Dermis blood vessel endothelial cell (primary cell): ENCODE measurements around the gene CASP12. TPM values are rescaled to one million over a fixed set of nuclear protein-coding genes. Genes with fewer than 3 reads are reported as not detected.
"Not testable (repeated sequence)": the region's sequence is repeated elsewhere in the genome, so short reads cannot be mapped to it uniquely, and the experiment has no call there.

Experiments
- DNase-seq: peaks from one replicate; pipeline ENCODE4 v3.0.0; 2010
- total RNA-seq: library from RNA; depleted of rRNA; stranded (reverse); fragments of >200 nt; gene quantifications from 2 replicates; pipeline ENCODE4 v1.2.3, GENCODE V29; 2014

CASP12 gene
- 5.9 and 11.1 TPM in 2 replicates for total RNA-seq

DNA sequence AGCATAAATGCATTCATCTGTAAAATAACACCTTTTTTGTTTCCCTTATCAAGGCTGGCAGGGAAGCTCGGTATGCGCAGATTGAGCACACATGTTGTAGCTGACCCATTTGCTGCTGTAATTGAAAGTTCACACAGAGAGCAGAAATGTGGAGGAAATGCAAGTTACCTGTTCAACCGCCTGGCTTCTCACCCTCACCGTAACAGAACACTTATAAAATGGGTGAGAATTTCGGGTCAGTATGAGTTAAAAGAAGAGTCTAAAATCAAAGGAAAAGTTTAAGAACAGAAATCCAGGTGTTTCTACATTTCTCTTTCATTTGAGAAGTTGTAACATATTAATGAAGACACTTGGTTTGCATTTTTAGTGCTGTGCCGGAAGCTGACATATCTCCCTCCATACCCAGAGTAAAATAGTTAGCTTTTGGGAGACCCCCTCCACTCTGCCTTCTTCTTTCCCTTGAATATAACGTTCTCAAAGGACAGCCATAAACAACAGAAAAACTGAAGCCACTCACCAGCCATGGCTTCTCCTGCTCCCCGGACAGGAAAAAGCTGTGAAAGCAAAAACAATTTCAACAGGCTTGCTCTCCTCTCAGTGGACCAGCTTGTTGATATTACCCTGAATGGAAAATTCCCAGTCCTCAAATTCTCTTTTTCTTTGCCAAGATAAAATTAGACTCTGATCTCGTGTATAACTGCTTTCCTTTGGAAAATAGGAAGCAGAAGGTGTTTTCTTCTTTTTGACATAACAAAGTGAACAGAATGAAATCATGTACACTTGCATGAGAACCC lies at the start of gene CASP12:
CASP12 (minus strand) TSS at position 570 of the 794 bp plus-strand sequence.
- peak; percentile 94 for DNase-seq

DNA sequence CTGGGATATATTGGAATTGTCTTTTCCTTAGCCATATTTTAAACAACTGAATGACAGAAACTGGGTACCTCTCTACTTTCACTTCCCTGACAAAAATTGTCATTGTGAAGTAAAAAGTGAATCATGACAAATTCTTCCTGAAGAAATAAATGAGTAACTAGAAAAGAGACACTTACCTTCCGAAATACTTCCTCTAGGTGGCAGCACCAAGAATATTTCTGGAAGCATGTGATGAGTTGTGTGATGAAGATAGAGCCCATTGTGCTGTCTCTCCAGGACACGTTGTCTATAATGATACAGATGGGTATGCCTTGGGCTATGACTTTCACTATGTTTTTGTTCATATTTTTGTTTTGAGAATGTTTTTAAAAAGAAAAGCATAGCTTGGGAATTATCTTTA lies 48.6 kb upstream of the CASP12 start:
- DNase-seq = peak; percentile 80

DNA sequence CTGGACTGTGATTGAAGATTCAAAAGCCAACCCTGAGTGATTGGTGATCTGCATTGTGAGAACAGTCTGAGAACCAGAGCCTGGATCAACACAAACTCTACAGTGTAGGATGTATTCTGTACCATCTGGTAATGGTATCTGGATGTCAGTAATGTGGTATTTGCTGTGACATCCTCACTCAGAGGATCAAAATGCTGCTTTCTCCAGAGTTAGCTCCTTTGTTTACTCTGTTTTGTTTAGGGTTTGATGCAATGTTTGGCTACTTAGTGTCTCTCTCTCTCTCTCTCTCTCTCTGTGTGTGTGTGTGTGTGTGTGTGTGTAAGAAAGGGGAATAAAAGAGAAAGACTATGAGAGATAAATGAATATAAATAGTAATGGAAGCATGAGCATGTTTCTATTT lies 45.8 kb upstream of the CASP12 start:
- no peak for DNase-seq

DNA sequence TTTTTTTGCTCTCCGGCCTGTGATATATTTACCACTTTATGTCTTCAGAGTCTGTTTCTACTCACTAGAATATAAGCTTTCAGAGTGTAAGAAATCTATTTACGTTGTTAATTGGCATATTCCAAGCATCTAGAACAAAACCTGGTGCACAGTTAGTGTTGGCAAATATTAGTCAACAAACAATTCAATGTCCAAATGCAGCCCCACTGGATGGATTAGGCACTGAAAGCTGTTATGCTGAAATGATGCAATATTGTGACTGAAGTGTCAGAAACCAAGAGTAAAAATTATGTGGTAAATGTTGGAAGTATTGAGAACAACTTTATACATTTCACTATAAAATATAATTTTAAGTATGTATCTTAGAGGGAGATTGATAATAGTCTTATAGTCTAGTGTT lies 45.3 kb upstream of the CASP12 start:
- no peak for DNase-seq

DNA sequence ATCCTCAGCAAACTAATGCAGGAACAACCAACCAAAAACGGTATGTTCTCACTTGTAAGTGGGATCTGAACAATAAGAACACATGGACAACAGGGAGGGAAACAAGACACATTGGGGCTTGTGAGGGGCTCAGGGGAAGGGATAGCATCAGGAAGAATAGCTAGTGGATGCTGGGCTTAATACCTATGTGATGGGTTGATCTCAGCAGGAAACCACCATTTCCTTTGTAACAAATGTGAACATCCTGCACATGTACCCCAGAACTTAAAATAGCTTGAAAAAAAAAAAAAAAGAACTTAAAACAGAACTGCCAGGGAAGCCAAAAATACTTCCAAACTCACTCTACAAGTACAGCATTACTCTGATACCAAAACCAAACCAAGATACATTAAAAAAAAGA lies 36.3 kb upstream of the CASP12 start:
- peak; percentile 9 for DNase-seq

DNA sequence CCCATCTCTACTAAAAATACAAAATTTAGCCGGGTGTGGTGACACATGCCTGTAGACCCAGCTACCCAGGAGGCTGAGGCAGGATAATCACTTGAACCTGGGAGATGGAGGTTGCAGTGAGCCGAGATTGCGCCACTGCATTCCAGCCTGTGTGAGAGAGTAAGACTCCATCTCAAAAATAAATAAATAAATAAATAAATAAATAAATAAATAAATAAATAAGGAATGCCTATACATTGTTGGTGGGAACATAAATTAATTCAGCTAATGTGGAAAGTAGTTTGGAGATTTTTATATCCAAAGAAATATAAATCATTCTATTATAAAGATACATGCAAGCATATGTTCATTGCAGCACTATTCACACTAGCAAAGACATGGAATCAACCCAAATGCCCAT lies 35.8 kb upstream of the CASP12 start:
- not testable (repeated sequence) for DNase-seq

DNA sequence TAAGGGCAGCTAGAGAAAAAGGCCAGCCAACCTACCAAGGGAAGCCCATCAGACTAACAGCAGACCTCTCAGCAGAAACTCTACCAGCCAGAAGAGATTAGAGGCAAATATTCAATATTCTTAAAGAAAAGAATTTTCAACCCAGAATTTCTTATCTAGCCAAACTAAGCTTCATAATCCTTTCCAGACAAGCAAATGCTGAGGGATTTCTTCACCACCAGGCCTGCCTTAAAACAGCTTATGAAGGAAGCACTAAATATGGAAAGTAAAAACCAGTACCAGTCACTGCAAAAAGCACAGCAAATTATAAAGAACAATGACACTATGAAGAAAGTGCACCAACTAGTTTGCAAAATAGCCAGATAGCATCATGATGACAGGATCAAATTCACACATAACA lies 30.6 kb upstream of the CASP12 start:
- DNase-seq = no peak

DNA sequence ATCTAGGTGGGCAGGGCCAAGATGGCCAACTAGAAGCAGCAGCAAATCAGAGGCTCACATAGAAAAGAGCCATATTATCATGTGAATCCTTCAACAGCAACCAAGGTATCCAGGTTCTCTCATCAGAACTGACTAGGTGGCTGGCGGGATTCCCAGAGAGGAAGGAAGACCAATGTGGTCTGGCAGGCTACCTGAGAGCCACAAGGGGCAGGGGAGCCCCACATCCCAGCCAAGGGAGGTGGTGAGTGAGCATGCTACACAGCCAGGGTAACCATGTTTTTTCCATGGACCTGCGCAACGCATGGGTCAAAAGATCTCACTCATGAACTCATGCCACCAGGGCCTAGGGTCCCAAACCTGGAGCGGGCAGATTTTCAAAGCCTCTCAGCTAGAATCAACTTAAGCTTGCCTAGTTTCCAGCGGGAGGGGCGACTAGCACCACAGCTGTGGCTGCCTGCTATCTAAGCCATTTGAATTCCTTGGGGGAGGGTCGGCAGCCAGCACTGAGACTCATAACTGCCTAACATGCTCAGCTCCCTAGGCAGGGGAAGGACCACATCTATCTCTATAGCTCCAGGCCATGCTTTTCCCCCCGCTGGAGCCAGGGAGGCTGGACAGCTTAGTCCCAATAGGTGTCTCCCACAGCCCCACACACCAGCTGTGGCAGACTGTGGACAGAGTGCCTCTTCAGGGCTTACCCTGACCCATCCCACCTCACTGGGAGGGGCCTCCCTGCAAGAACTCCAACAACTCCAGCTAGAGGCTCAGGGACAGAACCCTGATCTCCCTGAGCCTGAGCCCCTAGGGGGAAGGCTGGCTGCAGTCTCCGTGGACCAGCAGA lies 28.7 kb upstream of the CASP12 start:
- DNase-seq = no peak

DNA sequence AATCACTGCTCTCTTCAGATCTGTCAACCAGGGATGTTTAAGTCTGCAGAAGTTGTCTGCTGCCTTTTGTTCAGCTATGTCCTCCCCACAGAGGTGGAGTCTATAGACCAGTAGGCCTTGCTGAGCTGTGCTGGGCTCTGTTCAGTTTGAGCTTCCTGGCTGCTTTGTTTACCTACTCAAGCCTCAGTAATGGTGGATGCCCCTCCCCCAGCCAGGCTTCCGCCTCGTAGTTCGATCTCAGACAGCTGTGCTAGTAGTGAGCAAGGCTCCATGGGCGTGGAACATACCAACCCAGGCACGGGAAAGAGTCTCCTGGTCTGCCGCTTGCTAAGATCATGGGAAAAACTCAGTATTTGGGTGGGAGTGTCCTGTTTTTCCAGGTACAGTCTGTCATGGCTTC lies 27.6 kb upstream of the CASP12 start:
- DNase-seq = no peak

DNA sequence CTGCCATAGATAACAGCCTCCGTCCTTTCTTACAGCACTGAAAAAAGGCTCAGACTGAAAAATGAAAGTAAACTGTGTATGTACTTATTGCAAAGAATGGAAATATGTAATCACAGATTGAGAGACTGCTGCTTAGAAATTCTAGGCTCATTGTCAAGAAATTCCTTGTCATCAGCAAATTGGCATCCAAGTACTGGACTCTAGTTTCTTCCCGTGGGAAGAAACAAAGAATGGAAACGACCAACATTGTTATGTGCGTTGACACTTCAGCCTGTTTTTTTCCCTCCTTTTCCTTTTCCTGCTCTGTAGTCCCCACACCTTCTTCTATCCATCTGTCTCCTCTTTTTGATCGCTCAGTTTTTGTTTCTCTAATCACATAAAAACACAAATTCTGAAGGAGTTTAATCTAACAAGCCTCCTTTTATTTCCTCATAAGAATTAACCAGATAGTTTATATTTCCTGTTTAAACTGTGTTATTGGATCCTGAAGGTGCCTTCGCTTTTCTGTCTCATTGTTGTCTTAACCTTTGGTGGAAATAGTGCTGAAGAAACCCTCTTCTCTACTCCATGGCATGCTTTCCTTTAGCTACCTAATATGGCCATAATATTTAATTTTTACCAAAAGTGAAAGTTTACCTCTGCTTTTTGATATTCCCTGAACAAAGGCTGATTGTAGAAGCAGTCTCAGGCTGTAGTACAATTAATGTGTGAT lies 20.0 kb upstream of the CASP12 start:
- peak; percentile 95 for DNase-seq

DNA sequence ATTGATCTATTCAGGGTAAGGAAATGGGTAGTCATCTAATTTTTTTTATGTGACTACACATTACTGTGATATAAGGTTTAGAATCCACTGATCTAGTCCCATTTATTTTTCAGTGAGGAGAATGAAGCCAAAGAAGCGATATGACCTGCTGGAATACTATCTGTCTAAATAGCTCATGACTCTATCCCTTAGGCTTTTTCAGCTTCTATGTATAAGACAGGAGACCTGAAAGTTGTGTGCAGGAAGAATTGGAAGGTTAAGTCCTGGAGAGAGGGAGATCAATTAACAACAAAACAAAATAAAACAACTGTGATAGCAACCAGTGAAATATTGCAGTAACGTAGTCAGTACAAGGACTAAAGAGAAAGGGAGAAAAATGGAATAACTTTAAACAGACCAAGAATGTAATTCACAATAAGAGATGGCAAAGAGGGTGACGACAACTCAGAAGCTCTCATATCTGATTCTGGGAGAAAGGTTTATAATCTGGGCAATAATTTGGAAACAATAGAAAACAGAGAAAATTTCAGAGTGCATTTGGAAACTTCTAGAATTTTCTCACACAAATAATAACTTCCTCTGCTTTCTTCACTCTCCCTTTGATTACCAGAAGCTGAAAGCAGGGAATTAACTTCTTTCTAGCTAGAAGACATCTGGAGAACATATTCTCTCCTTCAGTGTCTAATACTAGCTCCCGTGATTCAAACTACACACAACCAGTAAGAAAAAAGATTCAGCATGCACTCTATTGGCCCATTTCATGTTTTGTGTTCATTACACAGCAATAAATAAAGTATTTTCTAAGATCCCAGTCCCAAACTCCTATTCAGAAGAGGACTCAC lies 19.2 kb upstream of the CASP12 start:
- DNase-seq = no peak

DNA sequence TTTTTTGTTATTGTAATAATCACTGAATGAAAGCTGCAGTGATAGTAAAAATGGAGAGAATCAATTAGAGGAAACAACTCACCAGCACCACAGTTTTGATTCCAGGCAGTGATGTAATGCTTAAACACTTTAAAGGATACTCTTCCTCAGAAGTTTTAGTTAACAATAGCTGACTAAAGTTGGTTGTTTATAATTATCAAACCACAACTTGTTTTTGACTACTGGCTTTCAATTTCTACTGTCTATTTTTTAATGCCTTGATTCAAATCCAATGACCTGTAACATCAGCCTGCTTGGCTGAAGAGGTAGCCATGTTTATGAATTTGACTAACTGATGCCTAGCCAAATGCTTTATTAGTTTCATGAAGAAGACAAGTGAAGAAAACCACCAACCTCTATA lies 18.2 kb upstream of the CASP12 start:
- DNase-seq = peak; percentile 68

DNA sequence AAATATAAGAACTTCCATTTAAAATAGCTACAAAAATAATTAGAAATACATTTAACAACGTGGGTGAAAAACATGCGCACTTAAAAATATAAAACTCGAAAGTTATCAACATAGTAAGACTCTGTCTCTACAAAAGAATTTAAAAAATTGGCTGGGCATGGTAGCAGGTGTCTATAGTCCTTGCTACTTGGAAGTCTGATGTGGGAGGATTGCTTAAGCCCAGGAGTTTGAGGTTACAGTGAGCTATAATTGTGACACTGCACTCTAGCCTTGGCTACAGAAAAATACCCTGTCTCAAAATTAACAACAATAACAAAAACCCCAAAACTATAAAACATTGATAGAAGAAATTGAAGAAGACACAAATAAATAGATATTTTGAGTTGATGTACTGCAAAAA lies 13.8 kb upstream of the CASP12 start:
- DNase-seq = no peak

DNA sequence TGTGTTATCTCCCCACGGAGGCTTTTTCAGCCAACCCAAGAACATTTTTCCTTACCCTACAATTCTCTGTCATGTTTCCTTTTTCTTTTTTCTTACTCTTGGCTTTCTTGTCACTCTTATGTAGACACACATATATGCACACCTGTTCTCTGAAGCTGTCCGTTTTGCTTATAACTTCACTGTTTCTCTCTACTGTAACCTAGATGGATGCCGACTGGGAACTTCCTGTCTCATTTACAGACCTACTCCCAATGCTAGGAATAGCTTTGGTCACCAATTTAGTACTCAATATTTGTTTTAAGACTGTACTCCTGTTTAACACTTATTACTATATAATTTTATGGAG lies 9.9 kb upstream of the CASP12 start:
- no peak for DNase-seq

DNA sequence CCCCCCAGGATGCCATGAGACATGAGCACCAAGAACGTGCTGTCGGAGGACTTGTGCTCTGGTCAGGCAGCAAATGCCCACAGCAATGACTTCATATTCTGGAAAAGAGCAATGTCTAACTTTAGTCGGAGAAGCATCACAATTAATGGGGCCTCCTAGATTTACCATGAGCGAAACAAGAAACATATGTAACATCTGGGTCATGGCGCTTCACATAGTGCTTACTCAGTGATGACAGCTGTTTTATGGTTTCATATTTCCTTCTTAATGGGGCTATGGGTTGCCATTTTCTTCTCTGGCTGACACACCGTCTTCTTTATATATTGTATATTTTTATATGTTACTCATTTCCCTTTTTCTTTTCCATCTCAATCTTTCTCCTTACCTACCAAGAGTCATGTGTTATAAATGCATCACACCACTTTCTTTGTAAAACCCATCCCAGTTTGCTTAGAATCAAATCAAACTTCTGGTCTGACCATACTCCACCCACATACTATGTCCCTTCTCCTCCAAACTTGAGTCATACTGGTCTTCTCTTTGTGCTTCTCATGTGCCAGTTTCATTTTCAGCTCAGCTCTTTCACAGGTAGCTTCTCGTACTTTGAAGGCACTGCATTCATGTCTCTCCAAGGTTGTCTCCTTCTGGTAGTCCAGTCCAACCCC lies 9.4 kb upstream of the CASP12 start:
- no peak for DNase-seq

DNA sequence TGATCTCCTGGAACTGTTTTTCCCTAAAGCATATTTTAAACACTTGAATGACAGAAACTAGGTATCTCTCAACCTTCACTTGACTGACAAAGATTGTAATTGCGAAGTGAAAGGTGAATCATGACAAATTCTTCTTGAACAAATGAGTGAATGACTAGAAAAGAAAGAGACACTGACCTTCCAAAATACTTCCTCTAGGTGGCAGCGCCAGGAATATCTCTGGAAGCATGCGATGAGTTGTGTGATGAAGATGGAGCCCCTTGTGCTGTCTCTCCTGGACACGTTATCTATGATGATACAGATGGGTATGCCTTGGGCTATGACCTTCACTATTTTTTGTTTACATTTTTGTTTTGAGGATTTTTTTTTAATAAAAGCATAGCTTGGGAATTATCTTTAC lies 7.0 kb upstream of the CASP12 start:
- DNase-seq = no peak

DNA sequence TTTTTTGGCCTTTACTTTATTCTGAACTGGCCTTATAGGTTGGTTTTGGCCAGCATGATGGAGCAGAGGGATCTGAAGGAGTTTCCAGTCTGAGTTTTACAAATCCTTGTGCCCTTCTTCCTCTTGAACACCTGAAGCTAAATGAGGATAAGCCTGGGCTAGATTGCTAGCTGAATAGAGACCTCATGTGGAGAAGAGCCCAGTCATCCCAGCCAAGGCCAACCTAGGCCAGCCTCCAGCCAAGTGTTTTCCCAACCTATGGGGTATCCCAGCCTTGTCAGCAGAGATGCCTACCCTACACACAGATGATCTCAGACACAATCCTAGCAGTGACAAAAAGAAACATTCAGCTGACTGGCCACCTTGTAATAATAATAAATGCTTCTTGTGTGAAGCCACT lies 966 bp upstream of the CASP12 start:
- DNase-seq = peak; percentile 51

DNA sequence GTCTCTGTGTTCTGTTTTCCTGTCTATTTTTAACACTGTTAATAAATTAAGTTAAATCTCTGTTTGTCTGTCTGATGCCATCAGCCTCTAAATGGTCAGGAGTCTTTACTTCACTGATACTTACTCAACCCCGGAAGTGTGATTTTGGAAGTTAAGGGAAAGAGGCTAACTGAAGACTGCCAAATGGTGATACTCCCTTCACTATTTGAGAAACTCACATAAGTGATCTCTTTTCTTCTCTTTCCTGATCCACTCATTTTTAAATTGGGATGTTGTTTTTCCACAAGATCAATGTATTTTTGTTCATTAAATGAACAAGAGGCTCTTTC lies 389 bp upstream of the CASP12 start:
- no peak for DNase-seq

DNA sequence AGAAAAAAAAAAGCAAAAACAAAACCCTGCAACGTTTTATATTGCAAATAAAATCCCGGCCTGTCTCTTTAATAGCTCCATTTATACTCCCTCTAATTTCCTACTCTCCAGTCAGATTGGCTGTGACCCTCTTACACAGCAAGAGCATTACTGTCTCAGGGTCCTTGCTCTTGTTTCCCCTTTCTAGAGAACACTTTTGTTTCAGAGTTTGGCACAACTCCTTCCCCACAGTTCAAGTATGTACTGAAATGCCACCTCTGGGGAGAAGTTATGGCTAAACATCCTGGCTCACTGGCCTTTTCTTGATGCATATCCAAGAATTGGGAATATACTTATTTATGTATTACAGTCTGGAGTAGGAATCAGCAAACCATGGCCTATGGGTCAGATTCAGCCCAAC lies 2.6 kb downstream of the CASP12 start:
- DNase-seq = peak; percentile 61

DNA sequence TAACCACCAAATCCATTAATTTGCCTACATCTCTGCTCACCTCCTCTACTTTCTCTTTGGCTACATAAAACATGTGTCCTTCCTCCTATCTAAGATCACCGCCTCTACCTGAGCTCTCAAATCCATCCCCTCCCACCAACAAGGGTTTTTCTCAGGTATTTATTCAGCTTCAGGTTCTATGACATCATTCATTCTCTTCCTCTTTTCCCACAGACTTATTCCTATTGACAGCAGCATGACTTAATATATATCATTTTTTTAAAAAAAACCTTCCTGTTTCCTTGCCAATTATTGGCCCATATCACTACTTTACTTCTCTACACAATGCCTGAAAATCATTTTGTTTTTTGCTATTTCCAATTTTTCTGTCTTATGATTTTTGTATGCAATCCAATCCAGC lies 4.4 kb downstream of the CASP12 start:
- DNase-seq = peak; percentile 48

DNA sequence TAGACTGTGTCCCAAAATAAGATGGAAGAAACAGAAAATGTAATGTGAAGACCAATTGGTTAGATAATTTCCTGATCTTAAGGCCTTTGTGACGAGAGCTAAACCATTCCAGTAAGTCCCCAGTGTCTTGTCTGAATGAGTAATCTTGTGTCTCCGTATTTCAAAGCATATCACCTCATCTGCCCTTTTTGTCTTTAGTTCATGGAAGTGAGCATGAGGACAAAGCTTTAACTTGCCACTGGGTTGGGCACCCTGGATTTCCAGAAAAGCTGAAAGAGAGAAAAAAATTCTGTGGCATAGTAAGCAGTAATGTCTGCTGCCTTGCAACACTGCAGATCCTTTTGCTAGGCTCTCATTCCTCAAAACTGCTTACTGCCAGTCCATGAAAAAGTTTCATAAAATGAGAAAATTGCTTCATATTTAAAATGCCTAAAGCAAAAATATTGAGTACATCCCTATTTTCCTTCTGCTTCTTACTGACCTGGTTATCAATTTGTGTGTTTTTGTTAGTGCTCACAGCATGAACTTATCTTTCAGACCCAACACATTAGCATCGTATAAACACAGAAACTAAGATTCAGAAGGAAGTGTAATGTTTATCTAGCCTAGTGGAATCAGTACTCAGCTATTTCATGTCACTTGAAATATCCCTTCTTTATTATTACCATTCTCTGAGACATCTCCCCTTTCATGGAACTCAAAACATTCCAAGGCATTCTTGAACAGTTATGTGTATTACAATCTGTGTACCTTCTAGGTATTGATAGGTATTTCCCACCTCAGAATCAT lies 5.3 kb downstream of the CASP12 start:
- DNase-seq = peak; percentile 45
